Stimulated activated naive CD4-positive, alpha-beta T cell (primary cell): ENCODE results near the gene PDE3A.

Experiments
- DNase-seq, 6 experiments: peaks; one replicate each; lab custom pipeline; 2025; lab: John Stamatoyannopoulos, UW

PDE3A gene

DNA sequence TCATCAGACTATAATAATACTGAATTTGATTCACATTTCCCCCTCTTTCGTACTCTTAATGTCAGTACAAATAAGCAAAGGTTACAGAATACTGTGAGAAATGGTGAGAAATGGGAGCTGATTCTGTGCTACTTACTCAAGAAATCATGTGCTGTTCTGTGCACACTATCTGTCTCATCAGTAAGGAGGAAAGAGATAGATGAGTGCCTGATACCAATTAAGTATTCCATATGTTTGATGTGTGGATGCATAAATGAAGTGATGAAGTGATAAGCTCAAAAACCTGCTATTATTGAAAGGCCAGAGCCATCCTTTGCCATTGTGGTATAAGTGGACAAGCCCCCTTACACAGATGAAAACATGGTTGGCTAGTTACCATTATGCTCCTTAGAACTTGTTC, 127.7 kb downstream of the PDE3A start:
- no peak for DNase-seq

GRCh38 chr12:20497707-20498106, 129.4 kb downstream of the PDE3A start:
- no peak for DNase-seq

DNA sequence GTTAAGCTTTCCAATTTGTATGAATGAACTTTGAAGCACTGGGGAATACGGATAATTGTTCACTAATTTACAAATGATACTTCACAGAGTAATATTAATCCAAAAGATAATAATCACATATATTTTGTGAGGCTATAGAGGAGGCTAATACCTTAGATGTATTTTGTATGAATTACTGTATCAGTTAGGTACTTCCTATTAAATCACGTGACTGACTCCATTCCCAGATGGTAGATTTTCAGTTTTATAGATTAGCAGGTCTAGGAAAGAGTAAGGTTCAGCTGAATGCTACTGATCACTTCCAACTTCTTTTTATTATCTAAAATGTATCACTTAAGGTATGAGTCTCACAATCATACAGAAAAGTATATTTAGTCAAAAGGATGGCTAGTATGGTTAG, 133.6 kb downstream of the PDE3A start:
- no peak for DNase-seq

DNA sequence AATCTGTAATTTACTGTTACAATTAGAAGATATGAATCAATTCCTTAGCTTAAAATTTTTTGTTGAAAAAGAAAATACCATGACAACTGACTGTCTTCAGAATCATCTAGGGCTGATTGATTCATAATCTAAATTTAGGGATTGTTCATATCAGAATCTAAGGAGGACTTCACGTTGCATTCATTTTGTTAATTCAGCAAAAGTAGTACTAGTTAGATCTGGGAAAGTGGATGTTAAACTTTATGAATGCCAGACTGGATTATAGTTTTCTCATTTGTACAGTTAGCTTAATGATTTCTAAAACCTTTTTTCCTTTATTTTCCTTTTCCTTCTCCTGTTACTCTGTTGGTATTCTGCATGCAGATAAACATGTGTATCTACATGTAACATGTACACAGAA, 135.5 kb downstream of the PDE3A start:
- DNase-seq: no peak

GRCh38 chr12:20505056-20505455, 136.7 kb downstream of the PDE3A start:
- no peak for DNase-seq

- DNase-seq: no peak
Measured at GRCh38 chr12:20507056-20507455, 138.7 kb downstream of the PDE3A start.

DNA sequence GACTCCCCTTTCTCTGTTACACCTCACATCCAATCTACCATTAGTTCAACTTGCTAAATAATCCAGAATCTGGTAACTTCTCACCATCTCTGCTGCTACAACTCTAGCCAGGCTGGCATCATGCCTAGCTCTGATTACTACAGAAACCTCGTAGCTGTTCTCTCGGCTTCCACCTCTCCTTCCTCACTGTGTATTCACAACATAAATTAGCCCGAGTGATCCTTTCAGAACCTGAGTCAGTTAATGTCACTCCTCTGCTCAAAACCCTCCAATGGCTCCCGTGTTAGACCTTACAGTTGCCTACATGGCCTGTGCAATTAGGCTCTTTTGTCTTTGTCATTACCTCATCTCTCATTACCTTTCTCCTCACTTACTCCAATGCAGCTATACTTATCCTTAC, 139.4 kb downstream of the PDE3A start:
- DNase-seq: no peak

DNA sequence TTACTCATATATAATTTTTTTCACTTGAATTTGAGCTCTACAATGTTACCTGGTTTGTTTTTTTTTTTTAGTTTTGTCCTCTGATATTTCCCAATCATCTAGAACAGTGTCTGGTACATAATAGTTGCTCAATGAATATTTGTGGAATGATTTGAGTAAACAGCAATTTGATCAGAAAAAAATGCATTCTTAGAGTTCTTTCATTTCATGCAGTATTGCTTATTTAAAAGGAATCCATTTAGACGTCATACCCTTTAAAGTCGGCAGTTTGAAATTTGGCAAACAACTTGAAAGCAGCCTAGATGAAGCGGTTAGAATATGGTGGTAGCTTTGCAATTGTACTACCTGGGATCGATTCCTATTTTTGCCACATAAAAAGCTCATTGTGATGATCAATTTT, 140.0 kb downstream of the PDE3A start:
- no peak for DNase-seq

DNA sequence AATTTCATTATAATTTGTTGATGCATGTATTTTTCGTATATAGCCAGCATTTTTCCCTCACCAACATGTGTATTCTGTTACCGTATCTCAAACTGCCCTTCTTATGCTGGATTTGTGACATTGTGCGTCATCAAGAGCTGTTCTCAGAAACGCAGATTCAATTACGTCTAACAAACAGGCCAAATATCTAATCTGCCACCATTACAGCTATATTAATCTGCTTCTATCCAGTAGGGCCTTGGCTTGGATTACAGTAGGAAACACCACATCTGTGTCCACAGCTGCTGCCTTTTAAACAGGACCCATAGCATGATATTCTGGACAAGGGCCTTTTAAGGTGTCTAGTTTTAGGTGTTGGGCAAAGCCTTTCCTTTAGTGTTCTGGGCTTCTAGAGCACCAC, 140.6 kb downstream of the PDE3A start:
- no peak for DNase-seq

DNA sequence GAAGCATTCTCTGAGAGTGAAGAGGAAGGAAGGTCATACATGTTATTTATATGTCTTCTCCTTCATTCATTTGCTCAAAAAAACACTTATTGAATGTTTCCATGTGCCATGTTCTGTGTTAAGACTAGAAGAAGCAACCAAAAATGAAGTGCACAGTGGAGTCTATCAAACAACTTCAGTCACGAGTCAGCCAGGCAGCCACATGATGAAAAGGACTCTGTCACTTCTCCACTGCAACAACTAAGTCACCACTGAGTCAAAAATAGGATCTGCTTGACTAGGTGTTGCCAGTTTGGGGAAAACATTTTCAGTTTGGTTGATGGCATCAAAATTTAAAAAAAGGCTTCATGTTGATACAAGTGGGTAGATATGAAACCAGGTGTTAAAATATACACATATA, 142.5 kb downstream of the PDE3A start:
- DNase-seq: no peak

DNA sequence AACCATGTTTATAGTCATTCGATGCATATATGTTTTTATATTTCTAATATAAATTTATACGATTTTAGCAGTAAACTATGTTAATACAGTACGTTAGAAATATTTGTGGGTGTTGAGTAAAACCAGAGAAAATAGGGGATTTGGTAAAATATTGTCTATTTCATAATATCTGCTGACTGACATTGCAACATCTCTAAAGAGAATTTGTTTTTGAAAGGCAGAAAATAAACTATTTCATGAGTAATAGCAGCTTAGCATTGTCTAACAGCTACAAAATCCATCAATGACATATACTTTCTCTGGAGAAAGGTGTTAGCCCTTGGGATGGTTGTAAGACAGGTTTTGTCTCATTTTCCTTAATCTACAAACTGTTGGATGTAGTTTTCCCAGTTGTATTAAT, 144.9 kb downstream of the PDE3A start:
- no peak for DNase-seq

- no peak for DNase-seq
Measured at GRCh38 chr12:20514598-20514997, 146.3 kb downstream of the PDE3A start.

DNA sequence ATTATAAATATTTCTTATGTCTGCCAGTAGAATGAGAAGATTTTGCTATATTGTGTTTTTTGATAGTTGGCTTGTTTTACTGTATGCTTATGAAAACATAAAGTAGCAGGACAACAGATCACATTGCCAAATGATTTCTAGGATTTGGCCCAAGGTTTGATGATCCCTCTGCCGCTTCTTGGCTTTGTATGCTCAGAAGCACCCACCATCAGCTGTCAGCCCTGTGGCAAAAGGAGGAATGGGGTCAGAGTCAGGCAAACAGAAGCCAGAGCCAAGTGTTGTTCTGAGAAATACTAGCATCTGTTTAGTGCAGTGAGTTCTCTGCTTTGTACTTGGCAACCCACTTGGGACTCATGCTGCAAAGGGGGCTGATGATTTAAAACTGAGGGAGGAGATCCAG, 152.2 kb downstream of the PDE3A start:
- no peak for DNase-seq

DNA sequence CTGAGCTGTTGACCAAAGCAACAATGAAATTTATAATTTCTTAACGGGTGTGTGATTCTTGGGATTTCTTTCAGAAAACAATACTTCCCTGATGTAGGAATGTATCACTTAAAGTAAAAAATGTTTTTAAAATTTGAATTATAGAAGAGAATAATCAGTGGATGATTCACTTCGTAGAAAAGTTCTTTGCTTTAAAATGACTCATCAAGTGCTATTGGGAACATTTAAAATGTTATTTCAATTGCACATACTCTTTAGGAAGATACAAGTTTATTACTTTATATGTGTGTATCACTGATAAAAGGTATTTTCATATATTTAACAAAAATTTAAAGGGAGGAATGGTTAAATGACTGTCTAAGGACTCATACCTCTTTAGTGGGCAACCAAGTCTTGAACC, 155.3 kb downstream of the PDE3A start:
- no peak for DNase-seq

GRCh38 chr12:20524113-20524512, 155.8 kb downstream of the PDE3A start:
- DNase-seq: no peak

GRCh38 chr12:20525064-20525610, 156.8 kb downstream of the PDE3A start:
- no peak for DNase-seq

GRCh38 chr12:20527417-20528163, 159.3 kb downstream of the PDE3A start:
- no peak for DNase-seq

GRCh38 chr12:20528208-20528607, 159.9 kb downstream of the PDE3A start:
- no peak for DNase-seq

- DNase-seq: no peak
Measured at GRCh38 chr12:20546267-20546666, 177.9 kb downstream of the PDE3A start.

GRCh38 chr12:20547816-20548575, 179.7 kb downstream of the PDE3A start:
- no peak for DNase-seq

- no peak for DNase-seq
Measured at GRCh38 chr12:20548611-20549010, 180.3 kb downstream of the PDE3A start.

DNA sequence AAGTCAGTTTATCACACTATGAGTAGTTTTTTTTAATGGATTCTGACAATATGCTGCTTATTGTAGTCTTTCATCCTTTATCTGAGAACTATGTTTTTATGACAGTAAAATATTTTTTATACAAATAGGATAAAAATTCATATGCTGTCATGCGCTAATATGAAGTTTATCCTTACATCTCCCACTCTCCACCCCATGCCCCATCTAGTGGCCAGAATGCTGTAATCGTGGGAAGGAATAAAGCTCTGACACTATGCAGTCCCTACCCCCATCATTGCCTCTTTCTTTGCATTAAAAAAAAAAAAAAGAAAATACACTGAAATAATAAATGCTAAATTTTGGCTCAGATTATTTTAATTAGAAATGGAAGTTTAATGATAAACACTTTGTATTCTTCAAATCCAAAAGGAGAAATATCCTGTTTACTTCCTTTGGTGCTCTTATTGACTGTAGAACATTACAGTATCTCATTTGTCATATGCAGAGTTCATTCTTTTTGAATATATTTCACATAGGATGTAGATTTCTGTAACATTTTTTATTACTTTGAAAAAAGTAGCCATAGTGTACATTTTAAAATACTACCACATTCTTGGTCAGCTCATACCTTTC, 180.9 kb downstream of the PDE3A start:
- DNase-seq: no peak
